Lower leg skin (tissue), 4 donors: ENCODE results near the gene SCART1. TPM values are rescaled to one million over a fixed set of nuclear protein-coding genes. Genes with fewer than 3 reads are reported as not detected.
"Not testable (repeated sequence)": the region's sequence is repeated elsewhere in the genome, so short reads cannot be mapped to it uniquely, and the experiment has no call there.

Experiments
- DNase-seq, 2 donors: peaks; one replicate each; pipeline ENCODE4 v3.0.0-alpha.2; 2019; ENCODE audit warnings: low spot score in 2 of 2
- H3K4me3 ChIP-seq: fragments of 200-600 bp; sonication (generic); 2 replicates; pipeline ENCODE4 v1.5.1; 2017; ENCODE audit warnings: mild to moderate bottlenecking, low read depth; ENCODE audit not compliant: poor library complexity, severe bottlenecking
- CTCF ChIP-seq, 3 donors: fragments of 450-650 bp; IDR thresholded peaks; one replicate each; pipeline ENCODE4 v1.5.1; 2016; ENCODE audit warnings: antibody characterized with exemption in 3 of 3, mild to moderate bottlenecking in 3 of 3, moderate library complexity in 2 of 3
- POLR2A ChIP-seq, 2 donors: fragments of 450-650 bp; IDR thresholded peaks; one replicate each; pipeline ENCODE4 v1.6.1; 2016 to 2017; ENCODE audit warnings: antibody characterized with exemption in 2 of 2, mild to moderate bottlenecking in 1 of 2, moderate library complexity in 1 of 2
- WGBS, 2 donors: methylation state at CpG; one replicate each; pipeline ENCODE4 v1.1.5; 2018; 5-methylcytosine and 5-hydroxymethylcytosine counted together
- intact Hi-C: fragments of 100-400 bp; cut with DNase I; formaldehyde crosslinking; loops from one replicate; pipeline ENCODE4 v1.15.0; 2023; ENCODE audit warnings: low total_unique reads
- total RNA-seq, 4 donors: library from RNA; depleted of rRNA; stranded (reverse); fragments of >200 nt; gene quantifications; one replicate each; pipeline ENCODE4 v1.1.0, GENCODE V29; 2016

The SCART1 gene
- total RNA-seq, 4 donors from 2014 or later, result 0.80 to 2.2 (median 1.6) TPM

GRCh38 chr10:133438711-133439273 is 15.0 kb upstream of the SCART1 start:
- no peak for TF ChIP-seq POLR2A (IDR thresholded peaks at IDR 0.05)
- TF ChIP-seq CTCF (IDR thresholded peaks at IDR 0.05), result no peak
- 82 to 86% methylated on average over 11 of the region's 11 CpGs for WGBS, 2 donors
- intact Hi-C loops, result no loop called here
- H3K4me3 ChIP-seq, result no peak overlapping the region
- peak; percentile 12 to 69 for DNase-seq

- 88% methylated on average over 20 to 25 of the region's 25 CpGs for WGBS, 2 donors
- TF ChIP-seq POLR2A (IDR thresholded peaks at IDR 0.05), result no peak
- TF ChIP-seq CTCF (IDR thresholded peaks at IDR 0.05), result no peak
- H3K4me3 ChIP-seq, result no peak overlapping the region
- intact Hi-C loops, result no loop called here
- peak in 1 of 2 donors; percentile 43 for DNase-seq
Measured at GRCh38 chr10:133439517-133440461, 14.0 kb upstream of the SCART1 start.

- 94 to 98% methylated on average over 14 to 17 of the region's 18 CpGs for WGBS, 2 donors
Measured at GRCh38 chr10:133440633-133441285, 13.0 kb upstream of the SCART1 start.

GRCh38 chr10:133441356-133441755 is 12.4 kb upstream of the SCART1 start:
- H3K4me3 ChIP-seq, intact Hi-C loops: not testable (repeated sequence)
- 82 to 89% methylated on average over 5 to 17 of the region's 21 CpGs for WGBS, 2 donors
- peak in 1 of 2 donors; percentile 67 for DNase-seq

More at GRCh38 chr10:133440633-133441285, 13.0 kb upstream of the SCART1 start:
- no peak overlapping the region for H3K4me3 ChIP-seq
- TF ChIP-seq POLR2A (IDR thresholded peaks at IDR 0.05), result no peak
- no peak for TF ChIP-seq CTCF (IDR thresholded peaks at IDR 0.05)
- intact Hi-C loops, result no loop called here
- peak in 1 of 2 donors; percentile 56 for DNase-seq

- WGBS, 2 donors, result 74 to 77% methylated on average over 9 to 12 of the region's 12 CpGs
- peak in 1 of 2 donors; percentile 62 for DNase-seq
- H3K4me3 ChIP-seq, result no peak overlapping the region
- no peak for TF ChIP-seq CTCF (IDR thresholded peaks at IDR 0.05)
- TF ChIP-seq POLR2A (IDR thresholded peaks at IDR 0.05), result no peak
- intact Hi-C loops, result no loop called here
Measured at GRCh38 chr10:133441780-133442179, 12.0 kb upstream of the SCART1 start.
